ENCODE measurements around the gene DHX35.

DHX35 gene

GRCh38 chr20:39044501-39044900 is 82.4 kb downstream of the DHX35 start (continued):
- TF ChIP-seq ZNF302 (tag by site-specific recombination; IDR thresholded peaks at IDR 0.05; ENCODE audit: low read depth), result no peak
- TF ChIP-seq ZNF704 (tag by site-specific recombination; IDR thresholded peaks at IDR 0.05), result no peak
- TF ChIP-seq ZNF544 (tag by site-specific recombination; IDR thresholded peaks at IDR 0.05), result no peak
- TF ChIP-seq ZNF416 (tag by site-specific recombination; IDR thresholded peaks at IDR 0.05), result no peak
- no peak for TF ChIP-seq ZSCAN4 (tag by site-specific recombination; IDR thresholded peaks at IDR 0.05)

GRCh38 chr20:39045676-39046075 is 83.5 kb downstream of the DHX35 start:
- peaks cover 0 to 11% of the 10 kb centered on the region in 2 experiments; a peak in 2 of 3 replicates for H3K36me3 ChIP-seq (ENCODE audit: control insufficient read depth in 2 of 2, insufficient read depth in 1 of 2, low read length in 2 of 2)
- H3K4me3 ChIP-seq (ENCODE audit: low read depth, low read length), result no peak overlapping the region
- H3K9me3 ChIP-seq (ENCODE audit: control insufficient read depth, insufficient read depth, low read depth, low read length), result no peaks in the 10 kb centered on the region
- H3K4me1 ChIP-seq (ENCODE audit: control insufficient read depth, insufficient read depth, low read length), result no peaks in the 10 kb centered on the region
- TF ChIP-seq ZNF449 (tag by site-specific recombination; IDR thresholded peaks at IDR 0.05) (no peak), YY2 (tag by site-specific recombination; IDR thresholded peaks at IDR 0.05) (no peak), ZNF670 (tag by site-specific recombination; IDR thresholded peaks at IDR 0.05; ENCODE audit: low read depth) (no peak), ZNF280D (tag by site-specific recombination; IDR thresholded peaks at IDR 0.05) (no peak), KLF8 (tag by site-specific recombination; IDR thresholded peaks at IDR 0.05) (no peak), HIC1 (tag by site-specific recombination; IDR thresholded peaks at IDR 0.05) (no peak), ZNF354C (tag by site-specific recombination; IDR thresholded peaks at IDR 0.05; ENCODE audit: borderline replicate concordance, low read depth) (no peak), INSM2 (tag by site-specific recombination; IDR thresholded peaks at IDR 0.05) (no peak), ZNF621 (tag by site-specific recombination; IDR thresholded peaks at IDR 0.05) (no peak), ZNF830 (tag by site-specific recombination; IDR thresholded peaks at IDR 0.05; ENCODE audit: low read depth) (no peak)
- ChIA-PET CTCF (interaction anchor here (0.5 to 7.2 kb wide), 8 partner anchors 19 to 1742 kb away, joined by 3 to 83 read pairs (median 4); no protein-coding TSS in a partner anchor), POLR2A (interaction anchor here (1.1 kb wide), 1 partner anchor 120 kb away, joined by 4 read pairs; the partner anchor contains the start of gene FAM83D)
- no peak overlapping the region for H3K27ac ChIP-seq (ENCODE audit: extremely low read depth, low read depth, low read length)

Data from HEK293 (cell line).